T-helper 22 cell (primary cell): Measurements from ENCODE around the gene MCM7.

Source experiments
- DNase-seq: peaks from one replicate; pipeline ENCODE4 v3.0.0-alpha.2; 2020; ENCODE audit warnings: low read depth

Gene MCM7

GRCh38 chr7:100093925-100094486, 7.2 kb downstream of the MCM7 start:
- no peak for DNase-seq

DNA sequence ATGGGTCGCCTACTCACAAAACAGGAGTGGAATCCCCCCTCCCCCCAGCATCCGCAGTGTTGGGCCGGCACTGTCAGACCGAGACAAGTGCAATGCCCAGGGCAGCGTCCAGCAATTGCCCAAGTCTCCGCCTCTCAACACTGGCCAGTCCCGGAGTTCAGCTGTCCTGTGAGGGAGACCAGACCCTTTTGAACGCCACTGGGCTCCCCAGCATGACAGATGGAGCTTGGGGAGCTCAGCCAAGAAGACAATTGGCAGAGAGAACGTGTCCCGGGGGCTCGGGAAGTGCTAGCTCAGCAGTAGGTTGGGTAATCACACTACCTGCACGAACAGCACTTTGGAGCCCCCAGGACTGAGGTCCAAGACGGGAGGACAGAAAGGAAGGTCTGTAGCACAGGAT, 7.7 kb downstream of the MCM7 start:
- DNase-seq = no peak

DNA sequence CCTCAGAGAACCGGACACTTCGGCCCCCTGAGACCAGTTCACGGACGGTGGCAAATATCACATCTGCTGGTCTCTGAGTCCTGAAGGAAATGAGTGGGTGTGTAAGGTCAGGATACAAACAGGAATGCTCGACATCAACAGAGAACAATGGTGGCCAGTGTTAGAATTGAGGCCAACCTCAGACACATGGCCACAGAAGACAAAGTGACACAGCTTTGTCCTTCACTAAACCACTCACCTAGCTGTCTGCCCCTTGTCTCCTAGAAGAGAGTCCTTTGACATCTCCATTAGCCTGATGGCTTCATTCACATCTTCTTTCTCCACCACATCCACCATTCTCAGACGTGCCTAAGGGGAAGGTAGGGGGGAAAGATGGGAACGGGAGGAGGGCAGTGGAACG, 8.1 kb downstream of the MCM7 start:
- DNase-seq = no peak

- DNase-seq = no peak
Measured at GRCh38 chr7:100091411-100092181, 9.6 kb downstream of the MCM7 start.

GRCh38 chr7:100090527-100091410, 10.4 kb downstream of the MCM7 start:
- DNase-seq = no peak

DNA sequence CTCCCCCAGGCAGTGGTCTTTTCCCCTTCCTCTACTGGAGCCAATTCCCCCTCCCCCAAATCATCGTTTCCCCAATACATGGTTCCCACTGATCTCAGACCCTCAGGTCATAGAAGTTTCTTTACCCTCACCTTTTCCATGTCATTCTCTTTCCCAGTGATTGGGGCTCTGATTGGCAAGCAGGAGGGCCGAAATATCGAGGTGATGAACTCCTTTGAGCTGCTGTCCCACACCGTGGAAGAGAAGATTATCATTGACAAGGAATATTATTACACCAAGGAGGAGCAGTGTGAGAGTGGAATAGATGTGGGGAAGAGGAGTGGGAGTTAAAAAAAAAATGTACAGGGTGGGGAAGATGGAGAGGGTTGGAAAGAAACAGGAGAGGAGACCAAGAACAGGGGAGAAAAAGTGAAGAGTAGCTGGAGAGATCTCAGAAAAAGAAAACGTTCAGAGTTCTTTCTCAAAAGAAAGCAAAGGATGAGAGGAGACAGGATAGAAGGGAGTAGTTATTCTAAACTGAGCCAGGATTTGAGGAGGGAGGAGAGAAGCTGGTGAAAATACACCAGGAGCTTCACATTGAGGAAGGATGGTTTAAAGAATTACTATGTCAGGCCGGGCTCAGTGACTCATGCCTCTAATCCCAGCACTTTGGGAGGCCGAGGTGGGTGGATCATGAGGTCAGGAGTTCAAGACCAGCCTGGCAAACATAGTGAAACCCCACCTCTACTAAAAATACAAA, 11.6 kb downstream of the MCM7 start:
- no peak for DNase-seq

DNA sequence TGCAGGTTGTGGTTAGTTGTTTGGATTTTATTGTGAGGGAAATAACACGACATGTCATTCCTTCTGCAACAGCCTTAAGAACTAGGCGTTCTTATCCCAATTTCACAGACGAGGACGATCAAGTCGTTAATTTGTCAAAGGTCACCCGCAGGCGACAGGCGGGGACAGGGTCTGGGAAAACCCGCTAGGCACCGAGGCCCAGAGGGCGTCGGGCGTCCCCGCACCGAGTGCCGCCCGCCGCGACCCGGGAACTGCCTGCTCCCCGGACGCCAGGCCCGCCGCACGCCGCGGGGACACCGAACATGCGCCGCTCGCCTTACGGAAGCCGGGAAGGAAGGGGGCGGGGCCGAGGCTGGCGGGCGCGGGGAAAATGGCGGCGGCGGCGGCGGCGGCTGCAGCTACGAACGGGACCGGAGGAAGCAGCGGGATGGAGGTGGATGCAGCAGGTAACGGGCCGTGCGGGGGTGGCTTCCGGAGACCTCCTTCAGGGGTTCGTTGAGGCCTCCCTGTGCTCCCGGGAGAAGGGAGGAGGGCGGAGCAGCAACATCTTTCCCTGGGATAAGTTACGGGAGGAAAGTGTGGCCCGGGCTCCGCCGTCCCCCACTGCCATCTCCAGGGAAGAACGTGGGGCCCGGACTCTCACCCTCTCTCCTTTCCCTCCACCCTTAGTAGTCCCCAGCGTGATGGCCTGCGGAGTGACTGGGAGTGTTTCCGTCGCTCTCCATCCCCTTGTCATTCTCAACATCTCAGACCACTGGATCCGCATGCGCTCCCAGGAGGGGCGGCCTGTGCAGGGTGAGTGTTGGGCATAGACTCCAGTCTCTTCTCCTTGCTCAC, 12.4 kb downstream of the MCM7 start, which contains the start of gene COPS6:
TSS of gene COPS6 (plus strand) at position 349 of the 837 bp plus-strand sequence. CDS start at position 371, 22 bp downstream.
- DNase-seq = peak; percentile 80

DNA sequence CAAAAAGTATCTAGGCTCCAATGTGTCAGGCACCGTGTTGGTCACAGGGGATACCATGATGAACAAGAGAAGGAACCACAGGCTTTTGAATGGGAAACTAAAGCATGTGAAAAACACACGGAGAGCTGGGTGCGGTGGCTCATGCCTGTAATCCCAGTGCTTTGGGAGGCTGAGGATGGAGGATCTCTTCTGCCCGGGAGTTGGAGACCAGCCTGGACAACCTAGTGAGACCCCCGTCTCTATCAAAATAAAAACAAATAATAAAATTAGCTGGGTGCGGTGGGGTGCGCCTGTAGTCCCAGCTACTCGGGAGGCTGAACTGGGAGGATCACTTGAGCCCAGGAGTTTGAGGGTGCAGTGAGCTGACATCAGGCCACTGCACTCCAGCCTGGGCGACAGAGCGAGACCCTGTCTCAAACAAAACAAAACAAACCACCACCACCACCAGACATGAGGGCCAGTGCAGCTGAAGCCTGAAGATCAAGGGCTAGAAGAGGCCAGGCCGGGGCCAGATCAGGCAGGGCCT, 13.0 kb downstream of the MCM7 start:
- DNase-seq = no peak

- no peak for DNase-seq
Measured at GRCh38 chr7:100087055-100087750, 14.0 kb downstream of the MCM7 start.

GRCh38 chr7:100085515-100085914, 15.7 kb downstream of the MCM7 start:
- no peak for DNase-seq

GRCh38 chr7:100082978-100083377, 18.2 kb downstream of the MCM7 start:
- DNase-seq = no peak

DNA sequence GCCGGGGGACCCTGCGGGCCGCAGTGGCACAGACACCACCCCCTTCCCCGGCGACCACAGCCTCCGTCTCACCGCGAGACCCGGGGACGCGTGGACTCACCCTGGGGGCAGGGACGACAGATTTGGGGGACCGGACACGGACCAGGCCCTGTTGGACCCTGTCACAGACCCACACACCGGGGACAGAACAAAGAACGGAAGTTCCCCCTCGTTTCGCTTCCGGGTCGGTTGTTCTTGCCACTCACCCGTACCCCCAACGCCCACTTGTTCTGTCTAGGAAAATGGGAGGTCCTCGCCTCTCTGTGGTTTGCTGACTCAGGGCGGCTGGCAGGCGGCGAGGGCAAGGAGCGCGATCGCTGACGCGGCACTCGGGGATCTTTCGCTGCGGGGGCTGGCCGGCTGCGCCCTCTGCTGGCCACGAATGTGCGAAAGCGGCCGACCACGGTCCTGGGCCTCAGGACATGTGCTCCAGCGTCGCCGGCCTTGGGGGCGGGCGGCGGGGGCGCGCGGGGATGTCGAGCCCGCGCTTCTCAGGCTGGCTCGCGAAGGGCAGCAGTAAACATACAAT, 19.6 kb downstream of the MCM7 start, which contains the start of gene ZNF3:
TSS of gene ZNF3 (minus strand) at position 189 of the 568 bp plus-strand sequence. CDS start 4,366 bp downstream, outside the sequence.
- peak; percentile 97 for DNase-seq

DNA sequence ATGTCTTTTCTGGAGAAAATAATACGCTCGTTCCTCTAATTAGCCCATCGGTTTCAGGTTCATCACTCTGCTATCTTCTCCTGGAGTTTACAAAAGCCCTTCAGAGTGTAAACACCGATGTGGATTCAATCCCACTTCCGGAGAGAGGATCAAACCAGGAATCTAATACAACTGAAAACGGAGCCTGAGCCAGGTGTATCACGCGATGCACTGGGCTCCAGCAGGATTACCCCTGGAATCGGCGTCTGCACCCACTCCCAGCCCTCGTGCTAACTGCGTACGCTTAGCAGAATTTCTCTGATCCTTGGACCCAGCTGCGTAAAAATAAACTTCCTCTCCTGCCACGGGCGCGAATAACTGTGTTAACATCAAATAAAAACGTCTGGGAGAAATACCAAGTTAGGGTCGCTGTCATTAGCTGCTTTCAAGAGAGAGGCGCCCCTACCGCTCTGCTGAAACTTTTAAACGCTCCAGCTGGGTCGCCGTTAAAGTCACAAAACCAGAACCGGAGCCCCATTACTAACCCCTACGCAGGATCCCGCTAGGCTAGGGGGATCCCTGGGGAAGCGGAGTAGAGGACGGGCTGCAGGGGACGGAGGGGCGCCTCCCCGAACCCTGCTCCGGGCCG, 20.2 kb downstream of the MCM7 start:
- DNase-seq = no peak

GRCh38 chr7:100079024-100079560, 22.1 kb downstream of the MCM7 start:
- DNase-seq = no peak

- DNase-seq = no peak
Measured at GRCh38 chr7:100077205-100077604, 24.0 kb downstream of the MCM7 start.

GRCh38 chr7:100075418-100075817, 25.8 kb downstream of the MCM7 start:
- DNase-seq = no peak

GRCh38 chr7:100074841-100075240, 26.4 kb downstream of the MCM7 start:
- DNase-seq = no peak

GRCh38 chr7:100072462-100072861, 28.7 kb downstream of the MCM7 start:
- DNase-seq = no peak
